GM21528 (cell line): ENCODE measurements around the gene NYAP1.
"Not testable (repeated sequence)": the region's sequence is repeated elsewhere in the genome, so short reads cannot be mapped to it uniquely, and the experiment has no call there.

Experiments used
- ATAC-seq: cut with Tn5 transposase; IDR thresholded peaks from one replicate; pipeline ENCODE4 v1.9.1; 2021; ENCODE audit warnings: mild to moderate bottlenecking, moderate library complexity; ENCODE audit not compliant: unreplicated experiment, low FRiP score

The NYAP1 gene

DNA sequence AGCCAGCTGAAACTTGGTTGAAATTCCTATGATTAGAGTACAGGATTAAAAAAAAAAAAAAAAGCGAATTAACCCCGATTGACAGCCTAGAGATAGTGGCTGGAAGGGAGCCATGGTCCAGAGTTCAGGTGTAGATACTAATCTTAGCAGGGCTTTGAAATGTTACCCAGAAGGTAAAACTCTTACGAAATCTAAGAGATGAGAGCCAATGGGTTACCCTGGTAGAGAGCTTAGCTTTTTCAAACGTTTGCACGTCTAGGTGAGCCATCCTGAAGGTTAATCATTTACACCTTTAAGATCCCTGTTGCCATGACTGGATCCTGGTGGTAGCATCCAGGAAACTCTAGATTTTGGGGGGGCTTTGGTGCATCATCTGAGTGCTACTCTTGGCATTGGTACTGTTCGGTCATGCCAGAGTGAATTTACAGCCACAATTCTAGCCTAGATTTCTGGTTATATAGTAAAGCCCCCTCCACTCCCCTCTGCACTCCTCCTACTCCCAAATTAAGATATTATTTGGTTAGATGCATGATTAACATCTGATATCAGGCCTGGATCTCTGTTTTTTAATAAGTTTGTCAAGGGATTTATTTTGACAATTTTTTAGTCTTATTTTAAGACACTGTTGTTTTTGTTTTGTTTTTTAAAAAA, 56.5 kb downstream of the NYAP1 start:
- ATAC-seq, result no peak

- ATAC-seq, result not testable (repeated sequence)
Observed at GRCh38 chr7:100541309-100541708, 57.6 kb downstream of the NYAP1 start.

- ATAC-seq, result no peak
Observed at GRCh38 chr7:100543586-100543985, 59.9 kb downstream of the NYAP1 start.

- ATAC-seq, result no peak
Observed at GRCh38 chr7:100544386-100544785, 60.7 kb downstream of the NYAP1 start.
